GM12873 (cell line): ENCODE data around the gene ABHD6.

Source experiments
- CTCF ChIP-seq: IDR thresholded peaks from 2 replicates; pipeline ENCODE4 v1.5.1; 2012; ENCODE audit warnings: low read depth, mild to moderate bottlenecking, moderate library complexity, low read length, control low read depth; ENCODE audit not compliant: insufficient read depth; ENCODE audit errors: missing control alignments

The ABHD6 gene

GRCh38 chr3:58222161-58222724 lies 15.3 kb upstream of the ABHD6 start:
- no peak for TF ChIP-seq CTCF

GRCh38 chr3:58223855-58224254 lies 13.7 kb upstream of the ABHD6 start:
- TF ChIP-seq CTCF: no peak

GRCh38 chr3:58230876-58231552 lies 6.6 kb upstream of the ABHD6 start:
- TF ChIP-seq CTCF: no peak

GRCh38 chr3:58231666-58232065 lies 5.9 kb upstream of the ABHD6 start:
- TF ChIP-seq CTCF: no peak

- no peak for TF ChIP-seq CTCF
These were observed 3.1 kb upstream of the ABHD6 start for GRCh38 chr3:58234516-58234931.

- TF ChIP-seq CTCF: no peak
These were observed 1.6 kb upstream of the ABHD6 start for GRCh38 chr3:58235970-58236369.

- TF ChIP-seq CTCF: no peak
These were observed 910 bp upstream of the ABHD6 start for GRCh38 chr3:58236527-58237237.
